T-cell (primary cell): ENCODE measurements around the gene UGT1A7. TPM values are rescaled to one million over a fixed set of nuclear protein-coding genes. Genes with fewer than 3 reads are reported as not detected.
"Not testable (repeated sequence)": the region's sequence is repeated elsewhere in the genome, so short reads cannot be mapped to it uniquely, and the experiment has no call there.

Source experiments
- ATAC-seq, 4 experiments: fragments of 200-7000 bp in 3 of 4; fragments of 150-1000 bp in 1 of 4; cut with Tn5 transposase; replicated peaks in 1 of 4; 1 replicate in 3 of 4; 2 replicates in 1 of 4; pipeline ENCODE4 v1.10.0; 2021; ENCODE audit warnings: moderate library complexity in 3 of 4, mild to moderate bottlenecking in 2 of 4, moderate number of reproducible peaks in 1 of 4
- CTCF ChIA-PET, 2 donors: fragments of 300-600 bp; sonication (Branson Sonifier 250); formaldehyde crosslinking; loops; one replicate each; lab custom pipeline; 2022; ENCODE audit warnings: antibody characterized with exemption in 2 of 2; lab: Charles Lee
- POLR2A ChIA-PET, 2 donors: fragments of 300-600 bp; sonication (Branson Sonifier 250); formaldehyde crosslinking; loops; one replicate each; lab custom pipeline; 2022; ENCODE audit warnings: antibody characterized with exemption in 2 of 2; lab: Charles Lee
- DNase-seq, 35 experiments: peaks; one replicate each; pipeline versions ENCODE4 v3.0.0 to v3.0.0-alpha.2; 2013 to 2023
- H3K27ac ChIP-seq: one replicate; pipeline ENCODE4 v1.5.1; 2013; ENCODE audit warnings: low read length
- H3K27me3 ChIP-seq, 2 experiments: replicated peaks in 1 of 2; 1 replicate in 1 of 2; 2 replicates in 1 of 2; pipeline versions ENCODE4 v1.6.1 to v1.7.0; 2013; ENCODE audit warnings: low read length in 1 of 2, mixed read lengths in 1 of 2; ENCODE audit not compliant: control insufficient read depth in 2 of 2, insufficient read depth in 2 of 2; ENCODE audit errors: extremely low read depth in 1 of 2
- H3K36me3 ChIP-seq, 2 donors: 1 replicate in 1 of 2; 2 replicates in 1 of 2; pipeline versions ENCODE4 v1.6.1 to v1.7.0; 2013; ENCODE audit warnings: low read length in 1 of 2; ENCODE audit not compliant: control insufficient read depth in 2 of 2, insufficient read depth in 1 of 2; ENCODE audit errors: extremely low read depth in 1 of 2
- H3K4me1 ChIP-seq, 2 experiments: 1 replicate in 1 of 2; 2 replicates in 1 of 2; pipeline versions ENCODE4 v1.6.1 to v1.7.0; 2013; ENCODE audit warnings: low read length in 2 of 2, mixed read lengths in 1 of 2; ENCODE audit not compliant: insufficient read depth in 2 of 2, control insufficient read depth in 1 of 2; ENCODE audit errors: extremely low read depth in 1 of 2
- H3K4me3 ChIP-seq, 2 donors: 1 replicate in 1 of 2; 2 replicates in 1 of 2; pipeline versions ENCODE4 v1.5.1 to v1.7.0; 2013; ENCODE audit warnings: mild to moderate bottlenecking in 2 of 2, low read length in 1 of 2, moderate library complexity in 1 of 2; ENCODE audit not compliant: control insufficient read depth in 1 of 2; ENCODE audit errors: extremely low read depth in 1 of 2
- H3K9me3 ChIP-seq: 2 replicates; pipeline ENCODE4 v1.7.0; 2013
- H3K27ac Mint-ChIP-seq, 2 donors: one replicate each; pipeline ENCODE4 v1.8.0; 2020 to 2021; ENCODE audit warnings: mild to moderate bottlenecking in 2 of 2, mixed read lengths in 2 of 2
- H3K27me3 Mint-ChIP-seq, 2 donors: one replicate each; pipeline ENCODE4 v1.8.0; 2021 to 2022; ENCODE audit warnings: mixed read lengths in 2 of 2
- H3K36me3 Mint-ChIP-seq: one replicate; pipeline ENCODE4 v1.8.0; 2021; ENCODE audit warnings: mixed read lengths
- H3K4me1 Mint-ChIP-seq, 3 donors: one replicate each; pipeline ENCODE4 v1.8.0; 2020 to 2022; ENCODE audit warnings: mixed read lengths in 3 of 3, mild to moderate bottlenecking in 1 of 3
- H3K4me3 Mint-ChIP-seq, 3 donors: one replicate each; pipeline ENCODE4 v1.8.0; 2020 to 2022; ENCODE audit warnings: mild to moderate bottlenecking in 3 of 3, mixed read lengths in 3 of 3, moderate library complexity in 3 of 3
- H3K9me3 Mint-ChIP-seq, 3 donors: one replicate each; pipeline ENCODE4 v1.8.0; 2020 to 2022; ENCODE audit warnings: mixed read lengths in 3 of 3
- WGBS: methylation state at CpG from one replicate; pipeline ENCODE4 v1.1.5; 2013; ENCODE audit warnings: missing lambda C conversion rate; ENCODE audit not compliant: insufficient coverage; 5-methylcytosine and 5-hydroxymethylcytosine counted together
- total RNA-seq, 35 experiments: library from RNA in 6 of 35; stranded (reverse) in 6 of 35; fragments of 120-200 nt in 1 of 35; gene quantifications; one replicate each; pipeline versions ENCODE4 v1.2.1 to v1.2.4 and lab custom pipeline; 2013 to 2026

Gene UGT1A7
- total RNA-seq, 5 donors from 2014 or later (not counting 1 experiment from before 2014, with no cell fraction given) = 0.10 TPM; not detected in 4

GRCh38 chr2:233751212-233752009 is 69.7 kb downstream of the UGT1A7 start:
- H3K4me3 ChIP-seq, DNase-seq, H3K36me3 ChIP-seq, H3K36me3 Mint-ChIP-seq, POLR2A ChIA-PET, H3K4me1 ChIP-seq, H3K4me1 Mint-ChIP-seq, H3K9me3 ChIP-seq, H3K4me3 Mint-ChIP-seq, CTCF ChIA-PET, ATAC-seq, H3K27ac Mint-ChIP-seq, H3K27ac ChIP-seq: not testable (repeated sequence)
- peaks cover 33 to 38% of the 10 kb centered on the region in 2 donors for H3K27me3 Mint-ChIP-seq
- H3K27me3 ChIP-seq = peaks cover 0 to 13% of the 10 kb centered on the region in 2 experiments
- peaks cover 7 to 19% (median 8%) of the 10 kb centered on the region in 3 donors for H3K9me3 Mint-ChIP-seq
- WGBS = 20% methylated on average over 1 of the region's 2 CpGs

DNA sequence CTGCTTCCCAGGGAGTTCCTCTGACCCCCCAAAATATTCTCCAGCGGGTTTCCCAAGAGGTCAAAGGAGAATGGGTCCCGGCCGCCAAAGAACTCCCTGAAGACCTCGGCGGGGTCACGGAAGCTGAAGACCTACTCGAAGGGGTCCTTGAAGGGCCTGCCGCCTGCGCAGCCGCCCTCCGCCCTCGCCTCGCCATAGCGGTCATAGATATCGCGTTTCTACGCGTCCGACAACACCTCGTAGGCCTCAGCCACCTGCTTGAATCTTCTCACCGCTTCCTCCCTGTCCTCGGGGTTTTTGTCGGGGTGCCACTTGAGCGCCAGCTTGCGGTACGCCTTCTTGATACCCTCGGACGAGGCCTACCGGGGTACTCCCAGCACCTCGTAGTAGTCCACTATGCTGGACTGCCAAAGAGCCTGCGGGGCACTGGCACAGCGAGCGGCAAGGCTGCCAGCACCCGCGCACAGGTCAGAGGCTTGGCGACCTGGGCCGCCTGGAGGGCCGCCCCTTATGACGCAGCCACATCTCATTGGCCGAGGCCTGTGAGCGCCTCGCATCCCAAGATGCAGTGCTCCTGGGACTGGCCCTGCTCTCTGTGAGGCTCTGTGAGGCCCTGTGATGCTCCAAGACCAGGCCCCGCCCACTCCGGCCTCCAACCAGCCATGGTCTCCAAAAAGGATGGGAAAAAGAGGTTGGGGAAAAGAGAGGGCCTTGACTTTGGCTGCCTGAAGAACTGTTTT is 73.3 kb downstream of the UGT1A7 start:
- Mint-ChIP-seq H3K4me1 (no peaks in the 10 kb centered on the region), H3K4me3 (no peak overlapping the region), H3K27me3 (peaks cover 7 to 14% of the 10 kb centered on the region in 2 donors), H3K36me3 (no peaks in the 10 kb centered on the region), H3K27ac (no peak overlapping the region), H3K9me3 (peaks cover 2 to 15% (median 6%) of the 10 kb centered on the region in 3 donors)
- DNase-seq = no peak
- Histone ChIP-seq H3K27ac (no peak overlapping the region), H3K4me1 (no peaks in the 10 kb centered on the region), H3K36me3 (no peaks in the 10 kb centered on the region), H3K27me3 (peaks cover 0 to 6% of the 10 kb centered on the region in 2 experiments), H3K9me3 (no peaks in the 10 kb centered on the region), H3K4me3 (no peak overlapping the region)
- WGBS = 91% methylated on average over 35 of the region's 44 CpGs
- no peak for ATAC-seq
- POLR2A ChIA-PET = no interaction called here
- CTCF ChIA-PET = no interaction called here

DNA sequence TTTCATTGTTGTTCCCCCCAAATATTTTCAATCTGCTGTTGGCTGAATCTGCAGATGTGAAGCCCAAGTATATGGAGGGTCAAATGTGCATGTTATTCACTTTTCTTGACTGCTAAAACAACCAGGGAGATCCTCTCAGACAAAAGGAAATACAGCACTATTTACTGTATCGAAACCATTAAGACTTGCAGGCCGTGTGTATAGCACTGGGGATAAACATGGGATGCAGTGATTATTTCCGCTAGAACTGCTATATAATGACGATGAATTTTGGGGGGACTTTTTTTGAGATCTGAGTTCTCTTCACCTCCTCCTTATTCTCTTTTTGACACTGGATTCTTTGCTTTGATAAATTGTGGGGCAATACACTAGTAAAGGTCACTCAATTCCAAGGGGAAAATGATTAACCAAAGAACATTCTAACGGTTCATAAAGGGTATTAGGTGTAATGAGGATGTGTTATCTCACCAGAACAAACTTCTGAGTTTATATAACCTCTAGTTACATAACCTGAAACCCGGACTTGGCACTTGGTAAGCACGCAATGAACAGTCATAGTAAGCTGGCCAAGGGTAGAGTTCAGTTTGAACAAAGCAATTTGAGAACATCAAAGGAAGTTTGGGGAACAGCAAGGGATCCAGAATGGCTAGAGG is 74.9 kb downstream of the UGT1A7 start:
- 83% methylated on average over 1 of the region's 7 CpGs for WGBS
- Histone ChIP-seq H3K27ac (no peak overlapping the region), H3K27me3 (peaks cover 0 to 2% of the 10 kb centered on the region in 2 experiments), H3K4me3 (no peak overlapping the region), H3K9me3 (no peaks in the 10 kb centered on the region), H3K36me3 (no peaks in the 10 kb centered on the region), H3K4me1 (no peaks in the 10 kb centered on the region)
- Mint-ChIP-seq H3K36me3 (no peaks in the 10 kb centered on the region), H3K4me1 (no peaks in the 10 kb centered on the region), H3K27me3 (peaks cover 0 to 14% of the 10 kb centered on the region in 2 donors), H3K9me3 (peaks cover 0 to 4% (median 3%) of the 10 kb centered on the region in 3 donors), H3K27ac (no peak overlapping the region), H3K4me3 (no peak overlapping the region)
- ChIA-PET CTCF (no interaction called here), POLR2A (no interaction called here)
- no peak for ATAC-seq
- DNase-seq = no peak

DNA sequence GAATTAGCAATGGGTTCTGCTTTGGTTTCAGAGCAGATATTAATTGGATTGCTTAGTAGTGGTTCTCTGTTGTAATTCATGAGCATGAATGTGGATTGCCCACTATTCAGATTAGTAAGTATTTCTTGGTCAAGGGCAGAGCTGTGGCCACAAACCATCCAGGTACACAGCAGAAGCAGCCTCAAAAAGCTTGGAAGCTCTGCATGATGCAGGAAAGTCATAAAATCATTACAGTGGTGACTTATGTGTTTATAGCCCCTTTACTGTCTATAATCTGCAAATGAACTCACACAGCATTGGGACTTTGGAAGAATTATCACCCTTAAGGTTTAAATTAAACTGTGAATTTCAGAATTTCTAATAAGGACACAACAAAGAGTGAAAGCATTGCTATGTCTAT is 76.4 kb downstream of the UGT1A7 start:
- no peaks in the 10 kb centered on the region for H3K36me3 Mint-ChIP-seq
- CTCF ChIA-PET = no interaction called here
- H3K4me1 Mint-ChIP-seq = no peaks in the 10 kb centered on the region

DNA sequence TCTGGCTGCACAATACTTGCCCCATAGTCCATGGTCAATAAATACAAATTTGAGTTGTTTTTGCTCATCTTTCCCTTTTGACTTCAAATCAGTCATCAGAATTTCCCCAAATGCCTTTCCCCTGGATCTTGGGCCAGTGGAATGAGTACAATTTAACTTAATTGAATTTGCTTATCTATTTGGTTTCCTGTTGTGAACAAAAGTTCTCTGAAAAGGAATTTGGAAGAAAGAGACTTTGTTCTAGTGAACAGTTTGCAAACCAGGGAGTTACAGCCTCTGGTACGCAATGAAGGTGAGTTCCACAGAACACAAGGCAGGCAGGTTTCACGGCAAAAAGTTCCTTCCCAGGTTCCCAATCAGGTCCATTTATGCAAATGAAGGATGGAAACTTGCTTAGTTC is 77.1 kb downstream of the UGT1A7 start:
- WGBS = no CpG with 5 or more reads among the region's 2 CpGs
- Mint-ChIP-seq H3K27me3 (peaks cover 5 to 14% of the 10 kb centered on the region in 2 donors), H3K4me1 (no peaks in the 10 kb centered on the region), H3K36me3 (no peaks in the 10 kb centered on the region), H3K9me3 (no peaks in the 10 kb centered on the region), H3K27ac (no peak overlapping the region), H3K4me3 (no peak overlapping the region)
- H3K27me3 ChIP-seq = peaks cover 0 to 2% of the 10 kb centered on the region in 2 experiments
- ChIA-PET CTCF (no interaction called here), POLR2A (no interaction called here)
- H3K36me3 ChIP-seq = no peaks in the 10 kb centered on the region
- H3K9me3 ChIP-seq = no peaks in the 10 kb centered on the region
- no peak overlapping the region for H3K27ac ChIP-seq
- ATAC-seq = no peak
- no peak for DNase-seq
- H3K4me3 ChIP-seq = no peak overlapping the region
- no peaks in the 10 kb centered on the region for H3K4me1 ChIP-seq

More for the DNA sequence above, 76.4 kb downstream of the UGT1A7 start:
- Mint-ChIP-seq H3K4me3 (no peak overlapping the region), H3K9me3 (no peaks in the 10 kb centered on the region), H3K27ac (no peak overlapping the region), H3K27me3 (peaks cover 0 to 8% of the 10 kb centered on the region in 2 donors)
- no peak for DNase-seq
- H3K27me3 ChIP-seq = peaks cover 0 to 2% of the 10 kb centered on the region in 2 experiments
- H3K4me3 ChIP-seq = no peak overlapping the region
- POLR2A ChIA-PET = no interaction called here
- H3K27ac ChIP-seq = no peak overlapping the region
- H3K9me3 ChIP-seq = no peaks in the 10 kb centered on the region
- no peaks in the 10 kb centered on the region for H3K4me1 ChIP-seq
- no peak for ATAC-seq
- H3K36me3 ChIP-seq = no peaks in the 10 kb centered on the region

- ATAC-seq (no peak), DNase-seq (no peak)
- no peaks in the 10 kb centered on the region for H3K4me1 Mint-ChIP-seq
- no peaks in the 10 kb centered on the region for H3K9me3 Mint-ChIP-seq
- peaks cover 12 to 16% of the 10 kb centered on the region in 2 donors for H3K27me3 Mint-ChIP-seq
- H3K36me3 Mint-ChIP-seq = no peaks in the 10 kb centered on the region
- Histone ChIP-seq H3K36me3 (no peaks in the 10 kb centered on the region), H3K27me3 (peaks cover 0 to 4% of the 10 kb centered on the region in 2 experiments), H3K9me3 (no peaks in the 10 kb centered on the region), H3K27ac (no peak within 1 kb of the TSS), H3K4me1 (no peaks in the 10 kb centered on the region), H3K4me3 (no peak within 1 kb of the TSS)
- no peak within 1 kb of the TSS for H3K27ac Mint-ChIP-seq
- POLR2A ChIA-PET = no interaction called here
- WGBS = 90% methylated on average over 6 of the region's 6 CpGs
- no peak within 1 kb of the TSS for H3K4me3 Mint-ChIP-seq
- CTCF ChIA-PET = no interaction called here
These were observed 78.3 kb downstream of the UGT1A7 start, which contains the start of gene UGT1A1 for GRCh38 chr2:233760043-233760442. Gene UGT1A1, plus strand, starts transcription at chr2:233760270. Its CDS starts 18 bp downstream, at chr2:233760288.
